SK-N-SH (cell line): Measurements from ENCODE around the gene CPS1. TPM values are rescaled to one million over a fixed set of nuclear protein-coding genes. Genes with fewer than 3 reads are reported as not detected.

ENCODE experiments used
- CTCF ChIA-PET: fragments of 300-600, 350-600 bp; formaldehyde crosslinking; extraction: SDS; loops from one replicate; lab custom pipeline; 2021; lab: Yijun Ruan, JAX
- POLR2A ChIA-PET: fragments of 350-600 bp; sonication (Branson Sonifier 250); formaldehyde crosslinking; extraction: SDS; loops from one replicate; lab custom pipeline; 2020; ENCODE audit warnings: antibody characterized with exemption, inconsistent platforms; lab: Yijun Ruan, JAX
- DNase-seq: peaks from one replicate; pipeline ENCODE4 v3.0.0; 2012
- H2AFZ ChIP-seq: fragments of 200-600 bp; sonication (generic); 2 replicates; pipeline ENCODE4 v1.8.1; 2016; ENCODE audit warnings: antibody characterized with exemption, mild to moderate bottlenecking, low read depth
- H3F3A ChIP-seq: fragments of 200-600 bp; sonication (generic); replicated peaks from 2 replicates; pipeline ENCODE3; 2016; ENCODE audit warnings: antibody characterized with exemption, mild to moderate bottlenecking; ENCODE audit not compliant: insufficient read depth
- H3K27ac ChIP-seq, 2 experiments: fragments of 200-500 bp in 1 of 2; fragments of 200-600 bp in 1 of 2; sonication (Bioruptor generic) in 1 of 2; sonication (generic), shearing (Covaris generic) in 1 of 2; 2 replicates each; pipeline versions ENCODE4 v1.5.1 to v1.6.1; 2014 to 2016; ENCODE audit warnings: low read depth in 2 of 2, inconsistent platforms in 1 of 2, low read length in 1 of 2, mild to moderate bottlenecking in 1 of 2, mixed read lengths in 1 of 2
- H3K27me3 ChIP-seq: fragments of 200-600 bp; sonication (generic), shearing (Covaris generic); 2 replicates; pipeline ENCODE4 v1.6.1; 2016; ENCODE audit warnings: mixed run types; ENCODE audit not compliant: insufficient read depth
- H3K36me3 ChIP-seq, 2 experiments: fragments of 200-500 bp in 1 of 2; fragments of 200-600 bp in 1 of 2; sonication (Bioruptor generic) in 1 of 2; sonication (generic) in 1 of 2; replicated peaks in 1 of 2; 2 replicates each; pipeline versions ENCODE3 to v1.5.1; 2014 to 2016; ENCODE audit warnings: low read length in 1 of 2, mild to moderate bottlenecking in 1 of 2; ENCODE audit not compliant: insufficient read depth in 2 of 2, control insufficient read depth in 1 of 2
- H3K4me1 ChIP-seq, 2 experiments: fragments of 200-500 bp in 1 of 2; fragments of 200-600 bp in 1 of 2; sonication (Bioruptor generic) in 1 of 2; sonication (generic), shearing (Covaris generic) in 1 of 2; 2 replicates each; pipeline versions ENCODE4 v1.5.1 to v1.6.1; 2014 to 2016; ENCODE audit warnings: low read depth in 1 of 2, low read length in 1 of 2, mixed run types in 1 of 2; ENCODE audit not compliant: insufficient read depth in 2 of 2, control insufficient read depth in 1 of 2
- H3K4me2 ChIP-seq: fragments of 200-600 bp; sonication (generic), shearing (Covaris generic); 2 replicates; pipeline ENCODE4 v1.6.1; 2017; ENCODE audit warnings: mixed run types
- H3K4me3 ChIP-seq, 2 experiments: fragments of 200-500 bp in 1 of 2; fragments of 200-600 bp in 1 of 2; sonication (Bioruptor generic) in 1 of 2; sonication (generic), shearing (Covaris generic) in 1 of 2; 2 replicates each; pipeline versions ENCODE4 v1.5.1 to v1.8.1; 2014 to 2016; ENCODE audit warnings: low read depth in 2 of 2, inconsistent platforms in 1 of 2, low read length in 1 of 2, mild to moderate bottlenecking in 1 of 2, mixed read lengths in 1 of 2, moderate library complexity in 1 of 2
- H3K79me2 ChIP-seq: fragments of 200-600 bp; sonication (generic); 2 replicates; pipeline ENCODE4 v1.8.1; 2017; ENCODE audit warnings: mild to moderate bottlenecking; ENCODE audit not compliant: insufficient read depth
- H3K9ac ChIP-seq: fragments of 200-600 bp; sonication (generic); 2 replicates; pipeline ENCODE4 v1.6.1; 2017; ENCODE audit warnings: mixed run types
- H3K9me2 ChIP-seq: fragments of 200-600 bp; sonication (generic); 2 replicates; pipeline ENCODE4 v1.6.1; 2017; ENCODE audit warnings: mixed run types
- H3K9me3 ChIP-seq: fragments of 200-600 bp; sonication (generic); 2 replicates; pipeline ENCODE4 v1.6.1; 2017; ENCODE audit warnings: mixed run types, mild to moderate bottlenecking, moderate library complexity
- H4K20me1 ChIP-seq: fragments of 200-600 bp; sonication (generic); 2 replicates; pipeline ENCODE4 v1.6.1; 2017; ENCODE audit warnings: mild to moderate bottlenecking, mixed run types; ENCODE audit not compliant: insufficient read depth
- CTCF ChIP-seq: fragments of 200-600 bp; sonication (generic); IDR thresholded peaks from 2 replicates; pipeline ENCODE4 v1.6.1; 2017; ENCODE audit warnings: antibody characterized with exemption, mild to moderate bottlenecking, moderate library complexity
- ELF1 ChIP-seq: IDR thresholded peaks from 2 replicates; pipeline ENCODE4 v1.4.0; 2012
- EP300 ChIP-seq, 2 experiments: IDR thresholded peaks; 2 replicates each; pipeline versions ENCODE4 v1.4.0 to v1.6.1; 2012; ENCODE audit warnings: borderline replicate concordance in 1 of 2, low read depth in 1 of 2, low read length in 1 of 2
- FOSL2 ChIP-seq: IDR thresholded peaks from 2 replicates; pipeline ENCODE4 v1.4.0; 2012; ENCODE audit warnings: low read depth, mild to moderate bottlenecking, moderate library complexity, borderline replicate concordance
- GATA2 ChIP-seq: sonication (generic); formaldehyde crosslinking; IDR thresholded peaks from 2 replicates; pipeline ENCODE4 v1.5.0; 2020; ENCODE audit warnings: mild to moderate bottlenecking, missing genetic modification reagents
- JUND ChIP-seq: IDR thresholded peaks from 2 replicates; pipeline ENCODE4 v1.4.0; 2012
- MEF2A ChIP-seq: IDR thresholded peaks from 2 replicates; pipeline ENCODE4 v1.4.0; 2012; ENCODE audit warnings: low read depth, borderline replicate concordance
- MXI1 ChIP-seq: IDR thresholded peaks from 2 replicates; pipeline ENCODE4 v1.6.1; 2012; ENCODE audit warnings: mild to moderate bottlenecking, low read depth, low read length, improper control_type of control experiment
- NFIC ChIP-seq: IDR thresholded peaks from 2 replicates; pipeline ENCODE4 v1.4.0; 2012; ENCODE audit warnings: borderline replicate concordance
- NRF1 ChIP-seq: IDR thresholded peaks from 2 replicates; pipeline ENCODE4 v1.6.1; 2012; ENCODE audit warnings: low read depth, mild to moderate bottlenecking, low read length
- PBX3 ChIP-seq: IDR thresholded peaks from 2 replicates; pipeline ENCODE4; 2012
- RAD21 ChIP-seq: IDR thresholded peaks from 2 replicates; pipeline ENCODE4 v1.6.1; 2012; ENCODE audit warnings: mild to moderate bottlenecking, low read length
- RCOR1 ChIP-seq: fragments of 150-350 bp; IDR thresholded peaks from 2 replicates; pipeline ENCODE4 v1.6.1; 2017; ENCODE audit warnings: antibody characterized with exemption, low read length
- REST ChIP-seq: IDR thresholded peaks from 2 replicates; pipeline ENCODE4 v1.6.1; 2012; ENCODE audit warnings: mild to moderate bottlenecking, low read depth, low read length, moderate library complexity
- RFX5 ChIP-seq: IDR thresholded peaks from 2 replicates; pipeline ENCODE4 v1.6.1; 2012; ENCODE audit warnings: mild to moderate bottlenecking, improper control_type of control experiment, low read length
- RXRA ChIP-seq: IDR thresholded peaks from 2 replicates; pipeline ENCODE4 v1.4.0; 2012; ENCODE audit warnings: low read depth, mild to moderate bottlenecking, borderline replicate concordance
- SMC3 ChIP-seq: IDR thresholded peaks from 2 replicates; pipeline ENCODE4 v1.6.1; 2012; ENCODE audit warnings: low read depth, low read length, improper control_type of control experiment
- TCF12 ChIP-seq: IDR thresholded peaks from 2 replicates; pipeline ENCODE4 v1.4.0; 2012
- USF1 ChIP-seq: IDR thresholded peaks from 2 replicates; pipeline ENCODE4 v1.4.0; 2012; ENCODE audit warnings: low read depth, borderline replicate concordance
- USF2 ChIP-seq: fragments of 150-350 bp; IDR thresholded peaks from 2 replicates; pipeline ENCODE4 v1.6.1; 2017; ENCODE audit warnings: antibody characterized with exemption, low read length, low read depth, borderline replicate concordance
- YY1 ChIP-seq: IDR thresholded peaks from 2 replicates; pipeline ENCODE4 v1.4.0; 2012; ENCODE audit warnings: low read depth, mild to moderate bottlenecking
- ZBTB33 ChIP-seq: IDR thresholded peaks from 2 replicates; pipeline ENCODE4 v1.4.0; 2012; ENCODE audit warnings: low read depth, borderline replicate concordance
- WGBS: methylation state at CpG from one replicate; pipeline ENCODE4 v1.1.6; 2017; ENCODE audit warnings: low lambda C conversion rate; 5-methylcytosine and 5-hydroxymethylcytosine counted together
- polyA plus RNA-seq, 3 experiments: library from polyadenylated mRNA; depleted of rRNA; stranded (reverse); fragments of >200 nt; gene quantifications; 2 replicates each; pipeline ENCODE4 v1.2.3, GENCODE V29; 2012

CPS1 gene
- polyA plus RNA-seq, 1 of the 3 experiments (the other 2 are of a cell fraction): 9.2 TPM

GRCh38 chr2:210617318-210617717 lies 60.9 kb downstream of the CPS1 start (continued):
- no peak for TF ChIP-seq YY1
- TF ChIP-seq, all 33 proteins: peak for 0

- Histone ChIP-seq H3K27me3 (no peaks in the 10 kb centered on the region), H4K20me1 (no peaks in the 10 kb centered on the region), H3K36me3 (no peaks in the 10 kb centered on the region), H3K9me2 (no peaks in the 10 kb centered on the region), H3K9ac (no peak overlapping the region), H3K4me1 (no peaks in the 10 kb centered on the region), H3K4me2 (no peak overlapping the region), H3K9me3 (no peaks in the 10 kb centered on the region), H3K27ac (no peak overlapping the region), H3K4me3 (peak overlapping the region in 1 of 2 experiments; percentile 36; a peak in 1 of 4 replicates), H3K79me2 (no peaks in the 10 kb centered on the region), H3F3A (no peaks in the 10 kb centered on the region), H2AFZ (no peak overlapping the region)
- WGBS: 14% methylated on average over 3 of the region's 3 CpGs
- POLR2A ChIA-PET: no interaction called here
- peak; percentile 55 for DNase-seq
- CTCF ChIA-PET: interaction anchor here (0.7 to 2.2 kb wide), 21 partner anchors 9 to 1950 kb away, joined by 3 to 12 read pairs (median 4); no protein-coding TSS in a partner anchor
- TF ChIP-seq RAD21 (peak; percentile 92), CTCF (peak; percentile 84), RFX5 (no peak), USF1 (no peak), MXI1 (no peak), ELF1 (no peak), MEF2A (no peak), RCOR1 (0 out of 2 replicates have a peak, but pooled peaks have one; percentile 26), SMC3 (peak; percentile 73), REST (no peak), ZBTB33 (no peak), JUND (no peak), RXRA (no peak), GATA2 (no peak), EP300 (IDR thresholded peaks at IDR 0.05; ENCODE audit: borderline replicate concordance in 1 of 2, low read depth in 1 of 2, low read length in 1 of 2) (no peak), USF2 (no peak), FOSL2 (no peak), PBX3 (no peak), YY1 (no peak), NRF1 (no peak), NFIC (no peak), TCF12 (no peak)
These were observed 61.4 kb downstream of the CPS1 start for GRCh38 chr2:210617732-210618330.
